HepG2 (cell line): ENCODE measurements around the gene ARL5A. TPM values are rescaled to one million over a fixed set of nuclear protein-coding genes. Genes with fewer than 3 reads are reported as not detected.

Experiments
- ATAC-seq: fragments of 200-7000 bp; cut with Tn5 transposase; 3 replicates; pipeline ENCODE4 v1.9.1; 2020; ENCODE audit warnings: mild to moderate bottlenecking, moderate library complexity
- BruUV-seq: library from RNA; stranded (reverse); fragments of 400-500 nt; replicated peaks from 2 replicates; lab custom pipeline; 2021; lab: Mats Ljungman, UMichigan
- CTCF ChIA-PET: fragments of 300-600 bp; formaldehyde crosslinking; extraction: SDS; loops from one replicate; lab custom pipeline; 2021; ENCODE audit warnings: low total read pairs, inconsistent platforms, low intra/inter-chr PET ratio; lab: Yijun Ruan, JAX
- POLR2A ChIA-PET: fragments of 350-600 bp; sonication (Branson Sonifier 250); formaldehyde crosslinking; loops from one replicate; lab custom pipeline; 2020; ENCODE audit warnings: antibody characterized with exemption, inconsistent platforms; lab: Yijun Ruan, JAX
- DNase-seq: peaks from one replicate; pipeline ENCODE4 v3.0.0-alpha.2; 2015; ENCODE audit warnings: low spot score
- FAIRE-seq: peaks from 3 replicates; lab custom pipeline; 2011; peaks lifted over from hg19 to GRCh38; lab: Jason Lieb, UNC
- H2AFZ ChIP-seq: one replicate; pipeline ENCODE4 v1.6.1; 2011; ENCODE audit warnings: low read length, inconsistent platforms
- H3K27ac ChIP-seq: fragments of 300-600 bp; 3 replicates; pipeline ENCODE4 v1.8.0; 2011; ENCODE audit warnings: mixed run types, mild to moderate bottlenecking, mixed read lengths, low read length, inconsistent platforms; ENCODE audit not compliant: insufficient read depth; ENCODE audit errors: extremely low read length
- H3K27me3 ChIP-seq, 2 experiments: fragments of 200-600 bp in 1 of 2; 2 replicates in 1 of 2; 3 replicates in 1 of 2; pipeline versions ENCODE4 v1.6.0 to v1.8.0; 2011; ENCODE audit warnings: low read length in 2 of 2, mild to moderate bottlenecking in 2 of 2, moderate library complexity in 2 of 2, inconsistent platforms in 1 of 2; ENCODE audit not compliant: insufficient read depth in 2 of 2, control insufficient read depth in 1 of 2
- H3K36me3 ChIP-seq, 2 experiments: fragments of 200-600 bp in 1 of 2; replicated peaks in 1 of 2; 2 replicates in 1 of 2; 3 replicates in 1 of 2; pipeline versions ENCODE4 v1.5.1 to v1.8.0; 2011; ENCODE audit warnings: low read length in 2 of 2, inconsistent platforms in 1 of 2; ENCODE audit not compliant: insufficient read depth in 2 of 2, control insufficient read depth in 1 of 2
- H3K4me1 ChIP-seq: 2 replicates; pipeline ENCODE4 v1.5.1; 2012; ENCODE audit warnings: low read length, inconsistent platforms; ENCODE audit not compliant: insufficient read depth
- H3K4me2 ChIP-seq: 2 replicates; pipeline ENCODE4 v1.6.0; 2011; ENCODE audit warnings: low read depth, low read length, inconsistent platforms
- H3K4me3 ChIP-seq, 3 experiments: fragments of 200-600 bp in 1 of 3; sonication (generic), shearing (Covaris generic) in 1 of 3; replicated peaks in 1 of 3; 2 replicates each; pipeline ENCODE4 v1.5.1; 2011 to 2016; ENCODE audit warnings: low read length in 3 of 3, inconsistent platforms in 2 of 3, low read depth in 2 of 3, mild to moderate bottlenecking in 2 of 3, control low read depth in 1 of 3, mixed read lengths in 1 of 3; ENCODE audit not compliant: insufficient read depth in 1 of 3
- H3K79me2 ChIP-seq: one replicate; pipeline ENCODE4 v1.6.1; 2011; ENCODE audit warnings: low read length, inconsistent platforms; ENCODE audit not compliant: insufficient read depth
- H3K9ac ChIP-seq: 2 replicates; pipeline ENCODE4 v1.6.0; 2011; ENCODE audit warnings: mild to moderate bottlenecking, low read depth, low read length, inconsistent platforms; ENCODE audit not compliant: insufficient read depth
- H3K9me3 ChIP-seq: 2 replicates; pipeline ENCODE4 v1.5.1; 2012; ENCODE audit warnings: mild to moderate bottlenecking, low read length
- H4K20me1 ChIP-seq: 2 replicates; pipeline ENCODE4 v1.6.0; 2011; ENCODE audit warnings: inconsistent platforms, mild to moderate bottlenecking, low read length, moderate library complexity; ENCODE audit not compliant: insufficient read depth
- CBX2 ChIP-seq, 2 experiments: fragments of 200-600 bp in 1 of 2; sonication (generic); formaldehyde crosslinking in 1 of 2; IDR thresholded peaks; 2 replicates each; pipeline versions ENCODE4 v1.7.0 to v1.8.1; 2018 to 2022; ENCODE audit warnings: low read depth in 2 of 2, low read length in 1 of 2, mild to moderate bottlenecking in 1 of 2, missing genetic modification reagents in 1 of 2
- GTF3A ChIP-seq: sonication (generic); formaldehyde crosslinking; conservative IDR thresholded peaks from 2 replicates; pipeline ENCODE4 v1.4.0; 2020; ENCODE audit warnings: mild to moderate bottlenecking, missing genetic modification reagents
- SALL1 ChIP-seq: sonication (generic); formaldehyde crosslinking; IDR thresholded peaks from 2 replicates; pipeline ENCODE4 v1.8.0; 2022; ENCODE audit warnings: mild to moderate bottlenecking, missing genetic modification reagents
- TRIM24 ChIP-seq: sonication (generic); formaldehyde crosslinking; IDR thresholded peaks from 2 replicates; pipeline ENCODE4 v1.8.0; 2022; ENCODE audit warnings: mild to moderate bottlenecking, missing genetic modification reagents
- ZMYM3 ChIP-seq: sonication (generic); formaldehyde crosslinking; IDR thresholded peaks from 2 replicates; pipeline ENCODE4 v1.5.1; 2020; ENCODE audit warnings: mild to moderate bottlenecking, missing genetic modification reagents
- ZNF230 ChIP-seq: sonication (generic); formaldehyde crosslinking; IDR thresholded peaks from 2 replicates; pipeline ENCODE4 v1.4.0; 2020; ENCODE audit warnings: mild to moderate bottlenecking, missing genetic modification reagents
- ZNF629 ChIP-seq: sonication (generic); formaldehyde crosslinking; conservative IDR thresholded peaks from 2 replicates; pipeline ENCODE4 v1.5.0; 2020; ENCODE audit warnings: missing genetic modification reagents
- ZNF672 ChIP-seq: sonication (generic); formaldehyde crosslinking; IDR thresholded peaks from 2 replicates; pipeline ENCODE4 v1.8.1; 2022; ENCODE audit warnings: missing genetic modification reagents
- WGBS: methylation state at CpG from one replicate; pipeline ENCODE4 v1.1.6; 2017; ENCODE audit warnings: low lambda C conversion rate; 5-methylcytosine and 5-hydroxymethylcytosine counted together
- in situ Hi-C: cut with HindIII; loops from 2 replicates; pipeline ENCODE4 v1.10.0; 2017; ENCODE audit warnings: low pct_unique_long_range_greater_than_20kb; ENCODE audit not compliant: extremely low pct_ligation_motif_present
- intact Hi-C: fragments of 100-400 bp; cut with micrococcal nuclease; formaldehyde crosslinking; loops from one replicate; pipeline ENCODE4 v1.10.0; 2022; ENCODE audit not compliant: unreplicated experiment
- polyA plus RNA-seq, 8 experiments: library from polyadenylated mRNA; depleted of rRNA in 3 of 8; stranded (reverse) in 7 of 8; unstranded in 1 of 8; fragments of >200 nt; fragmentation: Illumina TruSeq in 4 of 8; extraction: Trizol in 4 of 8; gene quantifications; 2 replicates each; pipeline versions ENCODE4 v1.2.1 to v1.2.3, GENCODE V29; 2011 to 2016; ENCODE audit warnings: low read depth in 4 of 8, missing spikeins in 1 of 8, mixed read lengths in 1 of 8; ENCODE audit not compliant: insufficient read depth in 1 of 8
- total RNA-seq, 5 experiments: library from RNA; depleted of rRNA; stranded (reverse); fragments of >200 nt; fragmentation: Illumina TruSeq; extraction: Trizol; gene quantifications; 2 replicates each; pipeline ENCODE4 v1.2.3, GENCODE V29; 2016; ENCODE audit warnings: low read depth in 1 of 5
- TF ChIP-seq, protein P1 (sequence below): sonication (generic); formaldehyde crosslinking; IDR thresholded peaks from 2 replicates; pipeline ENCODE4 v1.4.0; 2020; ENCODE audit warnings: missing genetic modification reagents
- TF ChIP-seq, protein P2 (sequence below): sonication (generic); formaldehyde crosslinking; IDR thresholded peaks from 2 replicates; pipeline ENCODE4 v1.4.0; 2020; ENCODE audit warnings: mild to moderate bottlenecking, missing genetic modification reagents
- TF ChIP-seq, protein P3 (sequence below): sonication (generic); formaldehyde crosslinking; IDR thresholded peaks from 2 replicates; pipeline ENCODE4 v1.5.0; 2020; ENCODE audit warnings: mild to moderate bottlenecking, missing genetic modification reagents, borderline replicate concordance
- TF ChIP-seq, protein P4 (sequence below): sonication (generic); formaldehyde crosslinking; IDR thresholded peaks from 2 replicates; pipeline ENCODE4 v1.5.0; 2020; ENCODE audit warnings: mild to moderate bottlenecking, missing genetic modification reagents

ARL5A gene
- total and polyA plus RNA-seq, 2 of the 13 experiments (the other 11 are each of a cell fraction or from before 2014, with no cell fraction given): 47.5 to 149 TPM

DNA sequence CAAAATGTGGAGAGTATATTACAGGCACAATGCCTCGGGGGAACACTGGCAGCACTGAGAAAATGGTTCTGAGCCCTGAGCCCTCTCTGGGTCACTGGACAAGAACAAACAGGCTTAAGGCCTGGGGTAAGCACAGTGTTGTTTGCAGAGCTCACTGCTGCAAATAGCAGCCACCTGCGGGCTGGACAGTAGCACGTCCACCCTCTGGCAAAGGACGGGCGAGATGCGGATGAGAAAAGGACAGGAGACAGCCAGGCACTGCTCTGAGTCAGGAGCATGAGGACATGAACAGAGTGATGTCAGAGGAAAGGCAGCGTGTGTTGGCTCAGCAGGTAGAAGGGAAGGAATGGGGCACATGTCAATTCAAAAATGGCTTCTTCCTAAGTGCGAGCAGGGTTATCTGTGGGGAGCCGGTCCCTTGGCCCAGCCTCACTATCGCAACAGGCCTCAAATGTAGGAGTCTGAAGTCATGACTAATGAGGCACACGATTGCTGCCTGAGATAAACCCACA is 68.0 kb downstream of the ARL5A start (continued):
- TF ChIP-seq, protein P1, sequence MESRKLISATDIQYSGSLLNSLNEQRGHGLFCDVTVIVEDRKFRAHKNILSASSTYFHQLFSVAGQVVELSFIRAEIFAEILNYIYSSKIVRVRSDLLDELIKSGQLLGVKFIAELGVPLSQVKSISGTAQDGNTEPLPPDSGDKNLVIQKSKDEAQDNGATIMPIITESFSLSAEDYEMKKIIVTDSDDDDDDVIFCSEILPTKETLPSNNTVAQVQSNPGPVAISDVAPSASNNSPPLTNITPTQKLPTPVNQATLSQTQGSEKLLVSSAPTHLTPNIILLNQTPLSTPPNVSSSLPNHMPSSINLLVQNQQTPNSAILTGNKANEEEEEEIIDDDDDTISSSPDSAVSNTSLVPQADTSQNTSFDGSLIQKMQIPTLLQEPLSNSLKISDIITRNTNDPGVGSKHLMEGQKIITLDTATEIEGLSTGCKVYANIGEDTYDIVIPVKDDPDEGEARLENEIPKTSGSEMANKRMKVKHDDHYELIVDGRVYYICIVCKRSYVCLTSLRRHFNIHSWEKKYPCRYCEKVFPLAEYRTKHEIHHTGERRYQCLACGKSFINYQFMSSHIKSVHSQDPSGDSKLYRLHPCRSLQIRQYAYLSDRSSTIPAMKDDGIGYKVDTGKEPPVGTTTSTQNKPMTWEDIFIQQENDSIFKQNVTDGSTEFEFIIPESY (CRISPR knock-in tag): peak; percentile 41; the same call in 1 of the 2 replicates
- TF ChIP-seq GTF3A (CRISPR knock-in tag): no peak

DNA sequence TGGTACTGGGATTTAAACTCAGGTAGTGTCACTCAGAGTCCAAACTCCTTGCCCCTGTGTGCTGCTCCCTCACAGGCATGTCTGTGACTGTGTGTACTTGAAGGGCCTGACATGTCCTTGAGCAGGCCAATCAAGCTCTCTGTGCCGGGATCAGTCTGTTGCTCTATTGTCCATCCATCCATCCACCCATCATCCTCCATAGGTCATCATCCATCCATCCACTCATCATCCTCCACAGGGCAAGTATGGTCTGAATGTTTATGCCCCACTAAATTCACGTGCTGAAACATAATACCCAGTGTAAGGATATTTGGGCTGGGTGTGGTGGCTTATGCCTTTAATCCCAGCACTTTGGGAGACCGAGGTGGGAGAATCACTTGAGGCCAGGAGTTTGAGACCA is 69.5 kb downstream of the ARL5A start:
- Histone ChIP-seq H3K9me3 (no peaks in the 10 kb centered on the region), H3K36me3 (no peaks in the 10 kb centered on the region), H3K4me2 (no peak overlapping the region), H3K9ac (no peak overlapping the region), H3K79me2 (no peaks in the 10 kb centered on the region), H3K27me3 (no peaks in the 10 kb centered on the region), H2AFZ (no peak overlapping the region), H3K27ac (no peak overlapping the region), H3K4me3 (no peak overlapping the region), H3K4me1 (peaks cover 71% of the 10 kb centered on the region), H4K20me1 (no peaks in the 10 kb centered on the region)
- BruUV-seq: no TSS peak
- in situ Hi-C loops: no loop called here
- ChIA-PET POLR2A (no interaction called here), CTCF (no interaction called here)
- intact Hi-C loops: loop anchor here (10.0 kb wide), 2 partner anchors 124 to 266 kb away; no protein-coding TSS in a partner anchor
- TF ChIP-seq ZMYM3 (CRISPR knock-in tag) (0 out of 2 replicates have a peak, but pooled peaks have one; percentile 31), ZNF672 (CRISPR knock-in tag) (no peak), ZNF230 (CRISPR knock-in tag) (no peak), ZNF629 (peak; percentile 72), SALL1 (CRISPR knock-in tag) (peak; percentile 34; the same call in 1 of the 2 replicates), CBX2 (IDR thresholded peaks at IDR 0.05; ENCODE audit: low read depth, low read length) (no peak), CBX2 (CRISPR knock-in tag; IDR thresholded peaks at IDR 0.05; ENCODE audit: low read depth) (no peak), TRIM24 (CRISPR knock-in tag) (no peak)
- TF ChIP-seq, protein P2, sequence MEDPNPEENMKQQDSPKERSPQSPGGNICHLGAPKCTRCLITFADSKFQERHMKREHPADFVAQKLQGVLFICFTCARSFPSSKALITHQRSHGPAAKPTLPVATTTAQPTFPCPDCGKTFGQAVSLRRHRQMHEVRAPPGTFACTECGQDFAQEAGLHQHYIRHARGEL: 0 out of 2 replicates have a peak, but pooled peaks have one; percentile 38
- TF ChIP-seq, protein P3, sequence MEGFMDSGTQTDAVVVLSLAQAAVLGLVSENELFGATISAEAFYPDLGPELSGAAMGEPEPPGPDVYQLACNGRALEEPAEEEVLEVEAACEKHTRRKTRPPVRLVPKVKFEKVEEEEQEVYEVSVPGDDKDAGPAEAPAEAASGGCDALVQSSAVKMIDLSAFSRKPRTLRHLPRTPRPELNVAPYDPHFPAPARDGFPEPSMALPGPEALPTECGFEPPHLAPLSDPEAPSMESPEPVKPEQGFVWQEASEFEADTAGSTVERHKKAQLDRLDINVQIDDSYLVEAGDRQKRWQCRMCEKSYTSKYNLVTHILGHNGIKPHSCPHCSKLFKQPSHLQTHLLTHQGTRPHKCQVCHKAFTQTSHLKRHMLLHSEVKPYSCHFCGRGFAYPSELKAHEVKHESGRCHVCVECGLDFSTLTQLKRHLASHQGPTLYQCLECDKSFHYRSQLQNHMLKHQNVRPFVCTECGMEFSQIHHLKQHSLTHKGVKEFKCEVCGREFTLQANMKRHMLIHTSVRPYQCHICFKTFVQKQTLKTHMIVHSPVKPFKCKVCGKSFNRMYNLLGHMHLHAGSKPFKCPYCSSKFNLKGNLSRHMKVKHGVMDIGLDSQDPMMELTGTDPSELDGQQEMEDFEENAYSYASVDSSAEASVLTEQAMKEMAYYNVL (CRISPR knock-in tag): no peak
- TF ChIP-seq, protein P4, sequence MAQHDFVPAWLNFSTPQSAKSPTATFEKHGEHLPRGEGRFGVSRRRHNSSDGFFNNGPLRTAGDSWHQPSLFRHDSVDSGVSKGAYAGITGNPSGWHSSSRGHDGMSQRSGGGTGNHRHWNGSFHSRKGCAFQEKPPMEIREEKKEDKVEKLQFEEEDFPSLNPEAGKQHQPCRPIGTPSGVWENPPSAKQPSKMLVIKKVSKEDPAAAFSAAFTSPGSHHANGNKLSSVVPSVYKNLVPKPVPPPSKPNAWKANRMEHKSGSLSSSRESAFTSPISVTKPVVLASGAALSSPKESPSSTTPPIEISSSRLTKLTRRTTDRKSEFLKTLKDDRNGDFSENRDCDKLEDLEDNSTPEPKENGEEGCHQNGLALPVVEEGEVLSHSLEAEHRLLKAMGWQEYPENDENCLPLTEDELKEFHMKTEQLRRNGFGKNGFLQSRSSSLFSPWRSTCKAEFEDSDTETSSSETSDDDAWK (CRISPR knock-in tag): no peak
- 60% methylated on average over 3 of the region's 3 CpGs for WGBS
- no peak for FAIRE-seq
- no peak for DNase-seq
- no peak for ATAC-seq
